SJCRH30 (cell line): ENCODE data around the gene PFKFB4. TPM values are rescaled to one million over a fixed set of nuclear protein-coding genes. Genes with fewer than 3 reads are reported as not detected.
"Not testable (repeated sequence)": the region's sequence is repeated elsewhere in the genome, so short reads cannot be mapped to it uniquely, and the experiment has no call there.

Source experiments
- DNase-seq, 2 experiments: peaks; one replicate each; pipeline ENCODE4 v3.0.0-alpha.2; 2015 to 2020
- H3K27ac ChIP-seq: fragments of 250-450 bp; sonication (Bioruptor Pico); 2 replicates; pipeline ENCODE4 v1.5.1; 2020; ENCODE audit warnings: mild to moderate bottlenecking, moderate library complexity
- H3K27me3 ChIP-seq: fragments of 250-450 bp; sonication (Bioruptor Pico); 2 replicates; pipeline ENCODE4 v1.5.1; 2020; ENCODE audit warnings: mild to moderate bottlenecking, moderate library complexity
- H3K36me3 ChIP-seq: fragments of 250-450 bp; sonication (Bioruptor Pico); 2 replicates; pipeline ENCODE4 v1.5.1; 2020; ENCODE audit warnings: mild to moderate bottlenecking, moderate library complexity
- H3K4me1 ChIP-seq: fragments of 250-450 bp; sonication (Bioruptor Pico); 2 replicates; pipeline ENCODE4 v1.5.1; 2020; ENCODE audit warnings: mild to moderate bottlenecking, moderate library complexity
- H3K4me3 ChIP-seq: fragments of 250-450 bp; sonication (Bioruptor Pico); 2 replicates; pipeline ENCODE4 v1.5.1; 2020; ENCODE audit warnings: mild to moderate bottlenecking, moderate library complexity
- H3K9me3 ChIP-seq: fragments of 250-450 bp; sonication (Bioruptor Pico); replicated peaks from 2 replicates; pipeline ENCODE4 v1.5.1; 2020; ENCODE audit warnings: mild to moderate bottlenecking, moderate library complexity
- total RNA-seq: library from RNA; depleted of rRNA; stranded (reverse); fragments of >200 nt; shearing (Covaris generic); gene quantifications from 2 replicates; pipeline ENCODE4 v1.2.3, GENCODE V29; 2014

PFKFB4 gene
- total RNA-seq, 1 experiment from 2014 or later = 8.3 TPM

DNA sequence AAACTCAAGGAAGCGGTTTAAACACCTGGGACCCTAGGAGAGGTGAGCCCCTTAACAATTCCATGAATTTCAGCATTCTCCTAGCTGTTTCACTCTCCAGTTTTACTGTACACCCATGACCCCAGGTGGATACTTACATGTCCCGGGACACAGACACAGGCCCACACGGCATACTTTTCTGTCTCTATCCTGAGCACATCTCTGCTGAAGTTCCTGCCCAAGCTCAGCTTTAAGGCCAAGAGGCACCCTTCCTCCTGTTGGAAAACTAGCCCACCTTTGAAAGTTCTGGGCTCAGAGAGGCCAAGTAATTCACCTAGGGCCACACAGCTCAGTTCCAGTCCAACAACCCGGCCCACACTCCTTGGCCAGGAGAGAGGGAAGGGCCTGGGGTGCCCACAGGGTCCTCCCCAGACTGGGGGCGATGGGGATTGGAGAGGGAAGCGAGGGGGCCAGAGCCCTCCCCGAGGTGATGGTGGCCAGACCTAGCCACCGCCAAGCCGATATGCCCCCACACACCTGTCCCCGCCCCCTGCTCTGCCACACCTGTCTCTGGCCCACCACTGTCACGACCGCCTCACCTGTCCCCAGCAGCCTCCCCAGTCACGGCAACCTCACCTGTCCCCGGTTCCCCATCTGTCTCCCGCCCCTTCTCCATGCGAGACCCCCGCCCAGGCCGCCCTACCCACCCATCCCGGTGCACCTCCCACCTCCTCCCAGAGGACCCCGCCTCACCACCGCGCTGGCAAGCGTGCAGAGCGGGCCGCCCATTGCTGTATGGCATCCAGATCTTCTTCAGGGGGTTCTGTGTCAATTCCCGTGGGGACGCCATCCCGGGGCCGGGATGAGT, 431 bp downstream of the PFKFB4 start:
- H3K4me3 ChIP-seq = peak overlapping the region; percentile 62
- H3K9me3 ChIP-seq = no peaks in the 10 kb centered on the region
- H3K27me3 ChIP-seq = no peaks in the 10 kb centered on the region
- peaks cover 19% of the 10 kb centered on the region for H3K4me1 ChIP-seq
- no peak for DNase-seq
- no peak overlapping the region for H3K27ac ChIP-seq
- no peaks in the 10 kb centered on the region for H3K36me3 ChIP-seq

- H3K4me3 ChIP-seq = no peak overlapping the region
- no peak for DNase-seq
Observed at GRCh38 chr3:48555231-48555948, 1.2 kb downstream of the PFKFB4 start.

DNA sequence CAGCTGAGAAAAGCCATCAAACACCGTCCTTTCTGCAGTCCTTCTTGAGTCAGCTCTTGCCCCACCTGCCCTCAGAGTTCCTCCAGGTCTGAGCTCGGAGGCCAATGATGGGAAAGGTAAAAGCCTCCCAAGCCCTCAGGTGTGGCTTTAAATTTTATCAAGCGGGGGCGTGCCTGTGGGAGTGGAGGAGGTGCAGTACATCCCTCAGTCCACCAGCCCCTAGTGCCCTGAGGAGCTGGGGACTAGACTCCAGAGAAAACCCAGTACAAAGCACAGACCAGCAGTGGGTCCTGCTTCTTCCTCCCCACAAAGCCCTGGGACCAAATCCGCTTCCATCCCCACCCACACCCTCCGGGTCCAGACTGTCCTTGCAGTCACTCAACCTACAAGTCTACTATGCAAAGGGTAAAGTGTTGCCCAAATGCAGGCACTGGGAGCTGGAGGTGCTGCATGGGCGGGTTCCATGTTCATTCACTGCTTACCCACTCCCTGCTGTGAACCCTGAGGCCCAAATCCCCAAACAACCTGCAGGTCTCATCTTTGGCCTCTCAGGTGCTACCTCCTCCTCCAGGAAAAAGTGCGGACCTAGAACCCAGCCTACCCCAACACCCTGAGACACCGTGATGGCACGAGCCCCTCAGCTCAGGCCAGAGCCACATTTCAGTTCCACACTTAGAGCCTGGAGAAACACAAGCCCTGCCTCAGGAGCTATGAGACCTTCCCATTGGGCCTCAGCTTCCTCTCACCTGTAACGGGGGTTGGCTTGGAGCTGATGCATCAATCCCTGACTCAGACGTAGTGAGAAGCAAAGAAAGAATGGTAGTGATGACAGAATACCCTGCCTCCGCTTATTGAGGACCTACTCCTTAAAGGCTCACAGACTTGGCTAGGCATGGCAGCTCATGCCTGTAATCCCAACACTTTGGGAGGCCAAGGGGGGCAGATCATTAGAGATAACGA, 2.4 kb downstream of the PFKFB4 start:
- H3K27ac ChIP-seq = no peak overlapping the region
- H3K9me3 ChIP-seq = no peaks in the 10 kb centered on the region
- H3K36me3 ChIP-seq = no peaks in the 10 kb centered on the region
- no peaks in the 10 kb centered on the region for H3K27me3 ChIP-seq
- H3K4me3 ChIP-seq = no peak overlapping the region
- DNase-seq = no peak
- H3K4me1 ChIP-seq = peaks cover 14% of the 10 kb centered on the region

More at GRCh38 chr3:48555231-48555948, 1.2 kb downstream of the PFKFB4 start:
- Histone ChIP-seq H3K27ac (no peak overlapping the region), H3K36me3 (no peaks in the 10 kb centered on the region), H3K9me3 (no peaks in the 10 kb centered on the region), H3K4me1 (peaks cover 16% of the 10 kb centered on the region), H3K27me3 (no peaks in the 10 kb centered on the region)

- no peaks in the 10 kb centered on the region for H3K9me3 ChIP-seq
- peaks cover 14% of the 10 kb centered on the region for H3K4me1 ChIP-seq
- no peak overlapping the region for H3K27ac ChIP-seq
- no peak overlapping the region for H3K4me3 ChIP-seq
- H3K27me3 ChIP-seq = no peaks in the 10 kb centered on the region
- H3K36me3 ChIP-seq = no peaks in the 10 kb centered on the region
- no peak for DNase-seq
Observed at GRCh38 chr3:48553361-48553760, 3.2 kb downstream of the PFKFB4 start.

GRCh38 chr3:48552111-48552951, 4.3 kb downstream of the PFKFB4 start:
- Histone ChIP-seq H3K4me1 (peaks cover 14% of the 10 kb centered on the region), H3K27ac (peak overlapping the region; percentile 63), H3K36me3 (no peaks in the 10 kb centered on the region), H3K9me3 (no peaks in the 10 kb centered on the region), H3K4me3 (no peak overlapping the region), H3K27me3 (no peaks in the 10 kb centered on the region)
- peak; percentile 68 to 75 for DNase-seq

GRCh38 chr3:48551651-48552050, 5.0 kb downstream of the PFKFB4 start:
- H3K4me3 ChIP-seq, H3K27ac ChIP-seq, DNase-seq, H3K36me3 ChIP-seq, H3K27me3 ChIP-seq, H3K9me3 ChIP-seq: not testable (repeated sequence)
- peaks cover 14% of the 10 kb centered on the region for H3K4me1 ChIP-seq

DNA sequence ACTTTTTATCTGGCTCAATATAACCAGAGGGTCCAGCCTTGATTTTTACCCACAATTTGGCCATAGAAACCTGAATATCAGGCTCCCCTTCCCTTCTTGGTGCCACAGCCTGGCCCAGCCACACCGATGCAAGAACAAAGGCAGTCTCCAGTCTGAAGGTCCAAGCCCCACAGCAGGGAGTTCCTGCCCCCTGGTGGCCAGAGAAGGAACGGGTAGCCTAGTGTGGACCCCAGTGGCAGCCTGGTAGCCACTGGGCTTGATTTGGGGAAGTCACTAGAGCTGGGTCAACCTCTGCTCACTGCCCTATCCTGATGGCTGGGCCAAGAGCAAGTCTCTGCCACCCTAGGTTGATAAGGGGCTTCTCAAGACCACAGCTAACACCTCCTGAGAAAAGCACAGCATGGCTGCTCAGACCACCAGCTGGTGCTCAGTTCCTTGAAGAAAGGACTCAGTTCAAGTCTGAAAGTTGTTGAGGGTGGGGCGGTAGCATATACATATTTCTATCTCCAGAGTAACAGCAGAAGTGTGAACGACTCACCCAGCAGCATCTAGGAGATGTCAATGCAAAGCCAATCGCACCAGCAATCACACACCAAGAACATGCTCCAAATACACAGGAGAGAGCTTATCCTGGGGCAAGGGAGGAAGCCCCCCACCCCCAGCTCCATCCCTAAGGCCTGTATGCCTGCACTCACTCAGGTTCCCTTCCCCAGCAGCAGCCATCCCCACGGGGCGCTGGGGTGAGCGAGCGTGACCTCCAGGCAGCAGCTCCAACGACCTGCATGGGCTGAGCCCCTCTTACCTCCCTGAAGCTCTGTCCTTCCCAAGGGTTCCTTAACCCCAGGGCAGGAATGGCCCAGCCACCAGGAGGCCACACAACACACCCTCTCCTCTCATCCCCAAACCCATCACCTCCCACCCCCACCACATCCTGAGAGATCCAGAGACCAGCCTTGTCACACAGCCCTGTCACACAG, 7.6 kb downstream of the PFKFB4 start:
- DNase-seq = peak; percentile 78 to 90
- no peaks in the 10 kb centered on the region for H3K9me3 ChIP-seq
- no peak overlapping the region for H3K4me3 ChIP-seq
- no peaks in the 10 kb centered on the region for H3K36me3 ChIP-seq
- no peak overlapping the region for H3K27ac ChIP-seq
- peaks cover 14% of the 10 kb centered on the region for H3K4me1 ChIP-seq
- H3K27me3 ChIP-seq = no peaks in the 10 kb centered on the region

GRCh38 chr3:48548126-48548525, 8.5 kb downstream of the PFKFB4 start:
- Histone ChIP-seq H3K4me3 (no peak overlapping the region), H3K9me3 (no peaks in the 10 kb centered on the region), H3K27ac (no peak overlapping the region), H3K36me3 (no peaks in the 10 kb centered on the region), H3K4me1 (peaks cover 20% of the 10 kb centered on the region), H3K27me3 (no peaks in the 10 kb centered on the region)
- no peak for DNase-seq

DNA sequence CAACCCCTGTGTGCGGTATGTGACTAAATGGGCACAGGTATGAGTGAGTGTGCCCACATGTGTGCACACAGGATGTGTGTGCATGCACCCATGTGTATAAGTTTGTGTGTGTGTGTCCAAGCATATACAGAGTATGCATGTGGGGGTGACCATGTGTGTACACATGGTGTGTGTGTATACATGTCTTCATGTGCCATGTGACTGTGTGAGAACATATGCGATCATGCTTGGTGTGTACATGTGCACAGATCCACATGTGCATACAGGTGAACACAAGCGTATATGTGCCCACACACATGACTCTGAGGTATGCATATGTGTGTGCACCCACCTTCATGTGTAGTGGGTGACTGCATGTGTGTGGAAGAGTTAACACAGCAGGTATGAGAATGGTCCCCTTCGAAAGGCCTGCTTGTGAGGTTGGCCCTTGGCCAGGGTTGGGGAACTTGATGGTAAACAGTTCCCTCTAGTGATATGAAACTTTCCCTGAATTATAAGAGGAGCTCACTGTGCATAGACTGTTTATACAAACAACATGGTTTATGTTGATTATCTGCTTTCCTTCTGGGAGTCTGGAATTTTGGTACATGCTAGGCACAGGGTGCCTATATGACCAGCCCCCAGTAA, 10.3 kb downstream of the PFKFB4 start:
- Histone ChIP-seq H3K36me3 (no peaks in the 10 kb centered on the region), H3K9me3 (no peaks in the 10 kb centered on the region), H3K4me3 (no peak overlapping the region), H3K4me1 (peaks cover 15% of the 10 kb centered on the region), H3K27me3 (no peaks in the 10 kb centered on the region), H3K27ac (no peak overlapping the region)
- no peak for DNase-seq

- no peaks in the 10 kb centered on the region for H3K27me3 ChIP-seq
- H3K27ac ChIP-seq = no peak overlapping the region
- no peak for DNase-seq
Observed at GRCh38 chr3:48544141-48544540, 12.5 kb downstream of the PFKFB4 start.

GRCh38 chr3:48543271-48543866, 13.2 kb downstream of the PFKFB4 start:
- peak overlapping the region; percentile 26 for H3K4me3 ChIP-seq
- peak overlapping the region; percentile 31; the same call in 1 of the 2 replicates for H3K27ac ChIP-seq
- DNase-seq = peak; percentile 79 to 87
- peaks cover 15% of the 10 kb centered on the region for H3K4me1 ChIP-seq
- H3K36me3 ChIP-seq = no peaks in the 10 kb centered on the region
- no peaks in the 10 kb centered on the region for H3K27me3 ChIP-seq
- no peaks in the 10 kb centered on the region for H3K9me3 ChIP-seq

More at GRCh38 chr3:48544141-48544540, 12.5 kb downstream of the PFKFB4 start:
- H3K4me1 ChIP-seq = peaks cover 15% of the 10 kb centered on the region
- H3K36me3 ChIP-seq = no peaks in the 10 kb centered on the region
- H3K4me3 ChIP-seq = no peak overlapping the region
- H3K9me3 ChIP-seq = no peaks in the 10 kb centered on the region

GRCh38 chr3:48538451-48538850, 18.2 kb downstream of the PFKFB4 start:
- no peaks in the 10 kb centered on the region for H3K9me3 ChIP-seq
- H3K27me3 ChIP-seq = no peaks in the 10 kb centered on the region
- no peak for DNase-seq
- H3K27ac ChIP-seq = no peak overlapping the region
- peaks cover 12% of the 10 kb centered on the region for H3K4me1 ChIP-seq
- H3K4me3 ChIP-seq = no peak overlapping the region
- no peaks in the 10 kb centered on the region for H3K36me3 ChIP-seq
